Fibroblast of lung (primary cell): ENCODE data around the gene EMP3.

Experiments
- EZH2 ChIP-seq: IDR thresholded peaks from 2 replicates; pipeline ENCODE4 v1.5.1; 2012; ENCODE audit warnings: low read length, control low read depth, mild to moderate bottlenecking; ENCODE audit errors: missing control alignments
- TF ChIP-seq, protein P1 (sequence below), 2 donors: IDR thresholded peaks in 1 of 2; conservative IDR thresholded peaks in 1 of 2; 1 replicate in 1 of 2; 2 replicates in 1 of 2; pipeline ENCODE4 v1.5.1; 2011 to 2012; ENCODE audit warnings: low read length in 2 of 2, control low read depth in 1 of 2, inconsistent platforms in 1 of 2, low read depth in 1 of 2, mild to moderate bottlenecking in 1 of 2

DNA sequence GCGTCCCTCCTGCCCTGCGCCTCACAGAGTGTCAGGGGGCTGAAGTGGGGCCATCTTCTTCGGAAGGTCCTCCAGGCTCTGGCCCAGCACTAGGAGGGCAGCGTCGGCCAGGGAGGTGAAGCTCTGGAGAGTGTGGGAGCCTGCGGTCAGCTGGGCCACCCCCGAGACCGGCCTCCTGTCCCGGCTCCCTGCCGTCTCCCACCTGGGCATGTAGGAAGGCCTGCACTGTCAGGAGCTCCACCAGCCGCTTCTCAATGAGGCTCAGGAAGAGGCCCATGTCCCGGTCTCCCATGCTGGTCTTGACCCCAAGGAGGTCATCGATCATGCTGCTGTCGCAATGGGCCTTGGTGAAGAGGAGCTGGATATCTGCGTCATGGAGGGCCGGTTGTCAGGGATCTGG lies 27.4 kb upstream of the EMP3 start:
- TF ChIP-seq EZH2: no peak
- TF ChIP-seq, protein P1, sequence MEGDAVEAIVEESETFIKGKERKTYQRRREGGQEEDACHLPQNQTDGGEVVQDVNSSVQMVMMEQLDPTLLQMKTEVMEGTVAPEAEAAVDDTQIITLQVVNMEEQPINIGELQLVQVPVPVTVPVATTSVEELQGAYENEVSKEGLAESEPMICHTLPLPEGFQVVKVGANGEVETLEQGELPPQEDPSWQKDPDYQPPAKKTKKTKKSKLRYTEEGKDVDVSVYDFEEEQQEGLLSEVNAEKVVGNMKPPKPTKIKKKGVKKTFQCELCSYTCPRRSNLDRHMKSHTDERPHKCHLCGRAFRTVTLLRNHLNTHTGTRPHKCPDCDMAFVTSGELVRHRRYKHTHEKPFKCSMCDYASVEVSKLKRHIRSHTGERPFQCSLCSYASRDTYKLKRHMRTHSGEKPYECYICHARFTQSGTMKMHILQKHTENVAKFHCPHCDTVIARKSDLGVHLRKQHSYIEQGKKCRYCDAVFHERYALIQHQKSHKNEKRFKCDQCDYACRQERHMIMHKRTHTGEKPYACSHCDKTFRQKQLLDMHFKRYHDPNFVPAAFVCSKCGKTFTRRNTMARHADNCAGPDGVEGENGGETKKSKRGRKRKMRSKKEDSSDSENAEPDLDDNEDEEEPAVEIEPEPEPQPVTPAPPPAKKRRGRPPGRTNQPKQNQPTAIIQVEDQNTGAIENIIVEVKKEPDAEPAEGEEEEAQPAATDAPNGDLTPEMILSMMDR (conservative IDR thresholded peaks at IDR 0.05 in 1 of 2, IDR thresholded peaks at IDR 0.05 in 1 of 2; ENCODE audit: low read depth in 1 of 2, low read length in 2 of 2): no peak
